ENCODE data around the gene C1R.
"Not testable (repeated sequence)": the region's sequence is repeated elsewhere in the genome, so short reads cannot be mapped to it uniquely, and the experiment has no call there.

C1R gene

DNA sequence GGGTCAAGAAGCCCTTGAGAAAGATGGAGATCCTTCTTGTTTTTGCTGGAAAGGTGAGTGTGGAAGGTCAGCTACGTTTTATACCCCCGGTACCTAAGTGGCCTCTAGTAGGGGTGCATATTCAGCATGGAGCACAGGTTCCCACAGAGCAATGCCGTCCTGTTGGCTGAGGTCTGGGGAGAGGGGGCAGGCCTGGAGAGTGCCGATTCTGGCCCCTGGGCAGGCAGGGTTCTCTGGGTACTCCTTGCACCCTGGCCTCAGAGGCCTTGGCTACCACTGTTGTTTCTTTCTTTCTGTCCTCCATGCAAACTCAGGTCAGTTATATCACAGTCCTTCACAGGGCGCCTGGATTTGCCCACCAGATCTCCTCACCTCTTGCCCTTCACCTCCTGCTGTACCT lies 27.9 kb upstream of the C1R start:
- no peak for DNase-seq (ENCODE audit: low read depth, low spot score)

GRCh38 chr12:7118881-7119280 lies 26.6 kb upstream of the C1R start:
- no peak for DNase-seq (ENCODE audit: low read depth, low spot score)

DNA sequence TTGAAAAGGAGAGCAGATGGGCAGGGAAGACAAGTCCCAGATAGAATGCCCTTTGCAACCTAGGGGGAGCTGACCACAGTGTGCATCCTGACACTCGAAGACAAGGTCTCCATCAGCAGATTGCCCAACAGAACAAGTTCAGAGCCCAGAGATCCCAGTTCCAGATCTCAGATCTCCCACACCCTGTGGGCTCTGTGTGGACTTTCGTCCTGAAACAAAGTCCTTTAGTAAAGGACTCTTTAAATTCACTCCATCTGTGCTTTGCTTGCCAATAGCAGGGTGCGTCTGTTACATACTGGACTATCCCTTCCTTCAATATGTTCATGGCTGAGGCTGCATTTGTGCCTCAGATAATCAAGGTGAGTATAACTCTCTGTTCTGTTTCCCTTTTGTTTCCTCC lies 25.4 kb upstream of the C1R start:
- no peak for DNase-seq (ENCODE audit: low read depth, low spot score)

DNA sequence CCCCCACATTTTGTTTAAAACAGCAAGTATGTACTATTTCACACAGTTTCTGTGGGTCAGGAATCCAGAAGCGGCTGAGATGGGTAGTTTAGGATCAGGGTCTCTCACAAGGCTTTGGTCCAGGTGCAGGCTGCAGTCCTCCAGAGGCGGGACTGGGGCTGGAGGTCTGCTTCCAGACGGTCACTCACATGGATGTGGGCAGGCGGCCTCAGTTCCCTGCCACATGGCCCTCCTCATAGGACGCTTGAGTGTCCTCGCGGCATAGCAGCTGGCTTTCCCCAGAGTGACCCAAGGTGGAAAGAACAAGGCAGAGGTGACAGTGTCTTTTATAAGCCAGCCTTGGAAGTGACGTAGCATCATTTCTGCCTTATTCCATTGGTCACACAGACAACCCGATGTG lies 24.7 kb upstream of the C1R start:
- DNase-seq (ENCODE audit: low read depth, low spot score), result no peak

- DNase-seq (ENCODE audit: low read depth, low spot score), result no peak
Observed at GRCh38 chr12:7116196-7116595, 24.0 kb upstream of the C1R start.

GRCh38 chr12:7114851-7115250 lies 22.6 kb upstream of the C1R start:
- no peak for DNase-seq (ENCODE audit: low read depth, low spot score)

- DNase-seq (ENCODE audit: low read depth, low spot score), result no peak
Observed at GRCh38 chr12:7114008-7114407, 21.8 kb upstream of the C1R start.

GRCh38 chr12:7113389-7113871 lies 21.2 kb upstream of the C1R start:
- no peak for DNase-seq (ENCODE audit: low read depth, low spot score)

DNA sequence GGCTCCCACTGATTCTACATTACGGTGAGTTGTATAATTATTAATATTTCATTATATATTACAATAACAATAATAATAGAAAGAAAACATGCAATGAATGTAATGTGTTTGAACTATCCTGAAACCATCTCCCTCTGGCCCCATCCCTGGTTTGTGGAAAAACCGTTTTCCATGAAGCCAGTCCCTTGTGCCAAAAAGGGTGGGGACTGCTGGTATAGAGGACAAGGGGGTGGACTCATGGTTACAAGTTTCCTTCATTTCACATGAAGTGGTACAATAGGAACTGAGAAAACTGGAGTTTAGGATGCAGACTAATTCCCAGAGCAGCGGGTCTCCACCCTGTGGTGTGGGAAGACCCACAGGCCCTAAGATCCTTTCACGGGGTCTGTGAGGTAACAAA lies 19.8 kb upstream of the C1R start:
- DNase-seq (ENCODE audit: low read depth, low spot score), result no peak

GRCh38 chr12:7110661-7111060 lies 18.4 kb upstream of the C1R start:
- DNase-seq (ENCODE audit: low read depth, low spot score), result no peak

DNA sequence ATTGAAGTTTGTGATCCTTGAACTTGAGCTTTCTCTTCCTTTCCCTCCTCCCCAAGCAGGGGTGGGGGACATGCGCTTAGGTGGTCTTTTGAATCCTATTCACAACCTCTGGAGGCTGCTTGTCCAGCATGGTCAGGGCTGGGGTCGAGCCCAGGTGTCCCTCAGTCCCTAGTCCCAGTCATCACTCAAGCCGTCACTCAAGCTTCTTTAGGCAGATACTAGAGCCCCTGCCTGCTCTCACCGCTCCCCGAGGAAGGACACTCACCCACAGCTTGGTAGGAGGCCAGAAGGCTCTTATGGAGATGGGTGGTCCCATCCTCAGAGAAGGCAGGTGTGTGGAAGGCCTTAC lies 17.3 kb upstream of the C1R start:
- no peak for DNase-seq (ENCODE audit: low read depth, low spot score)

GRCh38 chr12:7108796-7109571 lies 16.7 kb upstream of the C1R start, which contains the start of gene C1RL:
C1RL (minus strand) TSS chr12:7109214; CDS start chr12:7109180, 34 bp downstream.
- DNase-seq (ENCODE audit: low read depth, low spot score), result peak; percentile 72

DNA sequence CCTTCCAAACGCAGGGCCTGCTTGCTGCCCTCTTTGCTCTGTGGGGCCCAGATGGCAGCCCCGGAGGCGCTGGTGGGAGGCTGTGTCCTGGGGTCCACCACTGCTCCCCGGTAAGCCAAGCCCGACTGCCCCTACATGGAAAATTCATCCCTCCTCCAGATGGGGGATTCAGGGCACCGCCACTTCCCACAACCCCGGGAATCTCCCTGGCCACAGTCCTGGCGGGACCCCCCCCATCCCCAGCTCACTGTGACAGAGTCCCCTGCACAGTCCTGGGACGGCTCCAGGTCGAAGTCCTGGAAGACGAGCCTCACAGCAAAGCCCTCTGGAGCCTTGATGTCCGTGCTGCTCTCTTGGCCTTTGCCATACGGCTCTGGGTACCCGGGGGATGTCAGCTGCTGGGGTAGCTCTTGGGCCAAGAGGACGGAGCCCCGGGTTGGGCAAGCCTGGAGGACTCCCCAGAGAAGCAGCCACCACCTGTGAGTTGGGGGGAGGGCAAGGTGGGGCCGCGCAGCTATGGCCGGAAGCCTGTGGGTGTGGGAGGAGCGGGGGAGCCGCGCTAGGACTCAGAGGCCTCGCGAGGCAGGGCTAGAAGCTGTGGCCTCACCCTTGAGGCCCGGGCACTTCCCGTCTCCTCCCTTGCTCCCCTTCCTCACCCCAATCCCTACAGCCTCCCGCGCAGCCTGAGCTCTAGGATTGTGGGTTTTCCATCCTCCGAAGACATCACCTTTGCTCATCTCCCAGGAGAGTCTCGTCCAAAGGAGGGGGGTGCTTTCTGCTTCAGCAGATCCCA lies 16.0 kb upstream of the C1R start:
- DNase-seq (ENCODE audit: low read depth, low spot score), result peak; percentile 48

- DNase-seq (ENCODE audit: low read depth, low spot score), result no peak
Observed at GRCh38 chr12:7107636-7108002, 15.4 kb upstream of the C1R start.

DNA sequence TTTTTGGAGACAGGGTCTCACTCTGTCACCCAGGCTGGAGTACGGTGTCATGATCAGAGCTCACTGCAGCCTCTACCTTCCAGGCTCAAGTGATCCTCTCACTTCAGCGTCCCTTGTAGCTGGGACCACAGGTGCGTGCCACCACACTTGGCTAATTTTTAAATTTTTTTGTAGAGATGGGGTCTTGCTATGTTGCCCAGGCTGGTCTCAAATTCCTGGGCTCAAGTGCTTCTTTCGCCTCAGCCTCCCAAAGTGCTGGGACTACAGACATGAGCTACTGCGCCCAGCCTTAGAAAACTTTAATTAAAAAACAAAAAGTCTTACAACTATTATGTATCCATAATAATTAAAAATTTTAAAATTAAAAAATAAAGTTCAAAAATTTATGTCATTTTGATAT lies 14.9 kb upstream of the C1R start:
- DNase-seq (ENCODE audit: low read depth, low spot score), result not testable (repeated sequence)

- DNase-seq (ENCODE audit: low read depth, low spot score), result no peak
Observed at GRCh38 chr12:7106082-7106481, 13.8 kb upstream of the C1R start.

DNA sequence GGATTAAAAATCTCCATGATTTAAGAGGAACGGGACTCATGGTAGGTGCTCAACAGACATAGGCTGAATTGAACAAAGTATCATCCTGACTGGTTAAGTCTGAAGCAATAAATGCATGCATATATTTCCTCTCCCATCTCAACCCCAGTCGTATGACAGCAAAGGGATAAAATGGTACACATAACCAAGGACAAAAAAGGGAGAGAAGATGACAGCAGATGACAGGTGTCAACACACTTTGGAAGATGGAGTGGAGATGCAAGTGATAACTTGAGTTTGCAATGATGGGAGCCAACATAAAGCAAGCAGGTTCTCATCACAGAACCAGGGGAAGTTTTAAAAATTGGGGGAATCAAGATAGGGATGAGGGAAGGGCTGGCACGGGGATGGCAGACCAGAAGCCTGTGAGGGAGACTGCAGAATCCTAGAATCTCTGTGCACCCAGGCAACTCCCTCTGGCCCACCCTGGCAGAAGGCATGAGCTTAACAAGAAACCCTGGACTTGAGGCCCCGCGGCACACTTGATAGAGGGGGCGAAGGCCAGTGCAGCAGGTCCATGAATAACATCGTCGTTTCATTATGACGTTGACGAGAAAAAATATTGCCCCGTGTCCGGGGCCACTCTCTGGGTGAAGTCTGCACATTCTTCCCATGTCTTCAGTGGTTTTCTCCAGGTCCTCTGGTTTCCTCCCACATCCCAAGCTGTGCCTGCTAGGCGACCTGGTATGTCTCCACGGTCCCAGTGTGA lies 11.8 kb upstream of the C1R start:
- DNase-seq (ENCODE audit: low read depth, low spot score), result no peak

- no peak for DNase-seq (ENCODE audit: low read depth, low spot score)
Observed at GRCh38 chr12:7102582-7102981, 10.3 kb upstream of the C1R start.

- no peak for DNase-seq (ENCODE audit: low read depth, low spot score)
Observed at GRCh38 chr12:7101694-7102131, 9.5 kb upstream of the C1R start.

DNA sequence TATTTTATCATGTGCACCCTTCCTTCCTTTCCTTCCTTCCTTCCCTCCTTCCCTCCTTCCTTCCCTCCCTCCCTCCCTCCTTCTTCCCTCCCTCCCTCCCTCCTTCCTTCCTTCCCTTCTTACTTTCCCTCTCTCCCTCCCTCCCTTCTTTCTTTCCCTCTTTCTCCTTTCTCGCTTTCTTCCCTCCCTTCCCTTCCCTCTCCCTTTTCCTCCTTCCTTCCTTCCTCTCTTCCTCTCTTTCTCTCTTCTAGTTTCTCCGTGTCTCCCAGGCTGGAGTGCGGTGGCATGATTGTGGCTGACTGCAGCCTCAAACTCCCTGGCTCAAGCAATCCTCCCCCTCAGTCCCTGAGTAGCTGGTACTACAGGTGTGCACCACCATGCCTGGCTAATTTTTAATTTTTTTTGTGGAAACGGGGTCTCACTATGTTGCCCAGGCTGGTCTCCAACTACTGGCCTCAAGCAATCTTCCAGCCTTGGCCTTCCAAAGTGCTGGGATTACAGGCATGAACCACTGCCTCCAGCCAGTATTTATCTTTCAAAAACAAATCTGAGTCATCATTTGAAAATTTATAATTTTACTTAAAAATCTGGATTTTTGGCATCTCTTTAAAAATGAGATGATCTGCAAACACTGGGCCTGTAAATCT lies 8.9 kb upstream of the C1R start:
- no peak for DNase-seq (ENCODE audit: low read depth, low spot score)

- DNase-seq (ENCODE audit: low read depth, low spot score), result no peak
Observed at GRCh38 chr12:7100239-7100638, 8.0 kb upstream of the C1R start.

All from activated CD4-positive, CD25-positive, alpha-beta regulatory T cell treated with anti-CD3 and anti-CD28 coated beads, Interleukin-2, amount 50 U/mL, for 16 hours (primary cell).